ENCODE measurements around the gene MAP3K13.

The MAP3K13 gene

GRCh38 chr3:185503521-185503920 is 140.6 kb downstream of the MAP3K13 start:
- TF ChIP-seq CTCF (IDR thresholded peaks at IDR 0.05; ENCODE audit: insufficient read depth, low read length, poor library complexity, severe bottlenecking) (no peak), EZH2phosphoT487 (conservative IDR thresholded peaks at IDR 0.05; ENCODE audit: low read length) (no peak)
- H4K20me1 ChIP-seq (ENCODE audit: low read depth, low read length): no peaks in the 10 kb centered on the region

GRCh38 chr3:185504636-185505035 is 141.7 kb downstream of the MAP3K13 start:
- no peaks in the 10 kb centered on the region for H3K9me2 ChIP-seq (replicated peaks; ENCODE audit: insufficient read depth, low read length)
- H3K27ac ChIP-seq (ENCODE audit: low read depth, low read length): no peak overlapping the region
- no peak overlapping the region for H2AFZ ChIP-seq (ENCODE audit: low read depth, low read length, severe bottlenecking)
- H3K79me2 ChIP-seq (ENCODE audit: insufficient read depth, low read length): no peaks in the 10 kb centered on the region
- no peak overlapping the region for H3K9ac ChIP-seq (ENCODE audit: low read length)
- H3K9me3 ChIP-seq (ENCODE audit: insufficient read depth, low read length): no peaks in the 10 kb centered on the region
- no peaks in the 10 kb centered on the region for H3K27me3 ChIP-seq (ENCODE audit: low read length)
- H4K20me1 ChIP-seq (ENCODE audit: low read depth, low read length): no peaks in the 10 kb centered on the region
- no peak for TF ChIP-seq CTCF (IDR thresholded peaks at IDR 0.05; ENCODE audit: insufficient read depth, low read length, poor library complexity, severe bottlenecking)
- no peak for TF ChIP-seq EZH2phosphoT487 (conservative IDR thresholded peaks at IDR 0.05; ENCODE audit: low read length)
- H3K4me3 ChIP-seq (ENCODE audit: insufficient read depth, low read length, poor library complexity, severe bottlenecking): no peak overlapping the region
- H3F3A ChIP-seq (ENCODE audit: insufficient read depth): peaks cover 1% of the 10 kb centered on the region; the same call in 1 of the 2 replicates
- no peaks in the 10 kb centered on the region for H3K36me3 ChIP-seq (ENCODE audit: low read length)
- no peak overlapping the region for H3K4me2 ChIP-seq (ENCODE audit: low read depth, low read length, poor library complexity, severe bottlenecking)

More at GRCh38 chr3:185503521-185503920, 140.6 kb downstream of the MAP3K13 start:
- H3F3A ChIP-seq (ENCODE audit: insufficient read depth): peaks cover 3% of the 10 kb centered on the region; the same call in 1 of the 2 replicates
- no peak overlapping the region for H3K27ac ChIP-seq (ENCODE audit: low read depth, low read length)
- no peak overlapping the region for H3K4me2 ChIP-seq (ENCODE audit: low read depth, low read length, poor library complexity, severe bottlenecking)
- no peak overlapping the region for H3K4me3 ChIP-seq (ENCODE audit: insufficient read depth, low read length, poor library complexity, severe bottlenecking)
- no peak overlapping the region for H2AFZ ChIP-seq (ENCODE audit: low read depth, low read length, severe bottlenecking)
- H3K27me3 ChIP-seq (ENCODE audit: low read length): no peaks in the 10 kb centered on the region
- no peaks in the 10 kb centered on the region for H3K9me3 ChIP-seq (ENCODE audit: insufficient read depth, low read length)
- H3K79me2 ChIP-seq (ENCODE audit: insufficient read depth, low read length): no peaks in the 10 kb centered on the region; the same call in 1 of the 2 replicates
- no peaks in the 10 kb centered on the region for H3K9me2 ChIP-seq (replicated peaks; ENCODE audit: insufficient read depth, low read length)
- no peaks in the 10 kb centered on the region for H3K36me3 ChIP-seq (ENCODE audit: low read length)
- no peak overlapping the region for H3K9ac ChIP-seq (ENCODE audit: low read length)

- Histone ChIP-seq H3K9ac (ENCODE audit: low read length) (no peak overlapping the region), H3K9me3 (ENCODE audit: insufficient read depth, low read length) (no peaks in the 10 kb centered on the region), H3K9me2 (replicated peaks; ENCODE audit: insufficient read depth, low read length) (no peaks in the 10 kb centered on the region), H3F3A (ENCODE audit: insufficient read depth) (no peaks in the 10 kb centered on the region), H3K27ac (ENCODE audit: low read depth, low read length) (no peak overlapping the region), H3K4me2 (ENCODE audit: low read depth, low read length, poor library complexity, severe bottlenecking) (no peak overlapping the region), H2AFZ (ENCODE audit: low read depth, low read length, severe bottlenecking) (no peak overlapping the region), H4K20me1 (ENCODE audit: low read depth, low read length) (no peaks in the 10 kb centered on the region), H3K79me2 (ENCODE audit: insufficient read depth, low read length) (no peaks in the 10 kb centered on the region), H3K4me3 (ENCODE audit: insufficient read depth, low read length, poor library complexity, severe bottlenecking) (no peak overlapping the region), H3K36me3 (ENCODE audit: low read length) (no peaks in the 10 kb centered on the region), H3K27me3 (ENCODE audit: low read length) (no peaks in the 10 kb centered on the region)
- no peak for TF ChIP-seq EZH2phosphoT487 (conservative IDR thresholded peaks at IDR 0.05; ENCODE audit: low read length)
- no peak for TF ChIP-seq CTCF (IDR thresholded peaks at IDR 0.05; ENCODE audit: insufficient read depth, low read length, poor library complexity, severe bottlenecking)
These were observed 144.9 kb downstream of the MAP3K13 start for GRCh38 chr3:185507883-185508282.
